PC-3 (cell line): ENCODE data around the gene NOP53. TPM values are rescaled to one million over a fixed set of nuclear protein-coding genes. Genes with fewer than 3 reads are reported as not detected.

ENCODE experiments used
- ATAC-seq: fragments of 200-7000 bp; cut with Tn5 transposase; 2 replicates; pipeline ENCODE4 v1.9.1; 2020; ENCODE audit warnings: mild to moderate bottlenecking, moderate library complexity
- BruUV-seq: library from RNA; stranded (reverse); fragments of 400-500 nt; replicated peaks from 2 replicates; lab custom pipeline; 2021; lab: Mats Ljungman, UMichigan
- CTCF ChIA-PET: fragments of 300-600 bp; sonication (Branson Sonifier 250); formaldehyde crosslinking; loops from one replicate; lab custom pipeline; 2022; ENCODE audit warnings: antibody characterized with exemption; lab: Charles Lee
- POLR2A ChIA-PET: fragments of 300-600 bp; sonication (Branson Sonifier 250); formaldehyde crosslinking; loops from one replicate; lab custom pipeline; 2022; ENCODE audit warnings: antibody characterized with exemption; ENCODE audit not compliant: unreplicated experiment; lab: Charles Lee
- DNase-seq: peaks from one replicate; pipeline ENCODE4 v3.0.0-alpha.2; 2015
- H2AFZ ChIP-seq: fragments of 300-600 bp; sonication (generic); 2 replicates; pipeline ENCODE4 v1.6.0; 2016; ENCODE audit warnings: antibody characterized with exemption, low read length
- H3F3A ChIP-seq: fragments of 300-600 bp; sonication (generic); one replicate; pipeline ENCODE4 v1.6.0; 2017; ENCODE audit warnings: antibody characterized with exemption, low read length, control low read depth, mild to moderate bottlenecking; ENCODE audit not compliant: unreplicated experiment
- H3K27ac ChIP-seq: fragments of 300-600 bp; sonication (generic); 2 replicates; pipeline ENCODE4 v1.5.1; 2016; ENCODE audit warnings: mild to moderate bottlenecking, low read length
- H3K27me3 ChIP-seq: fragments of 300-600 bp; sonication (generic); 2 replicates; pipeline ENCODE4 v1.6.1; 2016; ENCODE audit warnings: low read length, mixed read lengths
- H3K36me3 ChIP-seq: fragments of 300-600 bp; sonication (generic); 2 replicates; pipeline ENCODE4 v1.6.1; 2016; ENCODE audit warnings: low read depth, mixed run types, low read length, mixed read lengths
- H3K4me1 ChIP-seq: fragments of 300-600 bp; sonication (generic); 2 replicates; pipeline ENCODE4 v1.5.1; 2016; ENCODE audit warnings: low read length; ENCODE audit not compliant: insufficient read depth
- H3K4me2 ChIP-seq: fragments of 300-600 bp; sonication (generic); 2 replicates; pipeline ENCODE4 v1.6.0; 2016; ENCODE audit warnings: low read length
- H3K4me3 ChIP-seq: fragments of 300-600 bp; sonication (generic); 2 replicates; pipeline ENCODE4 v1.5.1; 2016; ENCODE audit warnings: mild to moderate bottlenecking, low read length, mixed read lengths
- H3K79me2 ChIP-seq: fragments of 300-600 bp; sonication (generic); 2 replicates; pipeline ENCODE4 v1.6.1; 2017; ENCODE audit warnings: low read length, mixed read lengths
- H3K9ac ChIP-seq: fragments of 300-600 bp; sonication (generic); 2 replicates; pipeline ENCODE4 v1.6.0; 2016; ENCODE audit warnings: mild to moderate bottlenecking, low read length
- H3K9me2 ChIP-seq: fragments of 300-600 bp; sonication (generic); replicated peaks from 2 replicates; pipeline ENCODE4 v1.6.1; 2016; ENCODE audit warnings: mixed run types, low read length, mixed read lengths
- H3K9me3 ChIP-seq: fragments of 300-600 bp; sonication (generic); 2 replicates; pipeline ENCODE4 v1.6.1; 2016; ENCODE audit warnings: low read length, mixed read lengths
- H4K20me1 ChIP-seq: fragments of 300-600 bp; sonication (generic); 2 replicates; pipeline ENCODE4 v1.6.1; 2016; ENCODE audit warnings: low read length, mixed read lengths
- EZH2 ChIP-seq: fragments of 300-600 bp; sonication (generic); IDR thresholded peaks from one replicate; pipeline ENCODE4 v1.6.1; 2017; ENCODE audit warnings: antibody characterized with exemption, mild to moderate bottlenecking, low read length; ENCODE audit not compliant: unreplicated experiment
- EZH2phosphoT487 ChIP-seq: fragments of 300-600 bp; sonication (generic); IDR thresholded peaks from 2 replicates; pipeline ENCODE4 v1.6.1; 2018; ENCODE audit warnings: mild to moderate bottlenecking, antibody characterized with exemption, low read length, borderline replicate concordance
- intact Hi-C: fragments of 100-400 bp; cut with micrococcal nuclease; formaldehyde crosslinking; loops from 2 replicates; pipeline ENCODE4 v1.9.0; 2023
- total RNA-seq: library from RNA; depleted of rRNA; stranded (reverse); fragments of >200 nt; gene quantifications from 2 replicates; pipeline ENCODE4 v1.2.3, GENCODE V29; 2014
- TF ChIP-seq, protein P1 (sequence below): fragments of 300-600 bp; sonication (generic); conservative IDR thresholded peaks from 2 replicates; pipeline ENCODE4 v1.5.1; 2017; ENCODE audit warnings: antibody characterized with exemption, low read depth, mild to moderate bottlenecking, low read length

Gene NOP53
- total RNA-seq, 1 experiment from 2014 or later, result 61.5 TPM

DNA sequence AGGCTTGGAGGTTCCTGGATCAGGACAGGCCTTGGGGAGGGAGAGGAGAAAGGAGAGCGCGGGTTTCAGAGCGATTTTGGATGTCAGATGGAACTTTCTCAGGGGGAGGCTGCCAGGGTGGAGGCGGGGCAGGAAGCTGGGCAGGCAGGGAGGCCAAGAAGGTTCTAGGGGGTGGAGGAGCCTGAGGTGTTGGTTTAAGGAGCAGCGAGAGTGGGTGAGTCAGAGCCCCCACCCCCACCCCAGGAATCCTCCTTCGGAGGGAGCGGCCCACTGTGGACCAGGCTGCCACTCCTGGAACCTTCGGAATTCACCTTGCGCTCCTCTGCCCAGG lies 15.9 kb upstream of the NOP53 start:
- H4K20me1 ChIP-seq, result no peaks in the 10 kb centered on the region
- H2AFZ ChIP-seq, result peak overlapping the region; percentile 73
- peak overlapping the region; percentile 96 for H3K4me2 ChIP-seq
- POLR2A ChIA-PET, result interaction anchor here (0.6 kb wide), 1 partner anchor 757 kb away, joined by 4 read pairs; no protein-coding TSS in a partner anchor
- peak overlapping the region; percentile 100 for H3K27ac ChIP-seq
- H3K9me3 ChIP-seq, result no peaks in the 10 kb centered on the region
- CTCF ChIA-PET, result no interaction called here
- DNase-seq (peak; percentile 89), ATAC-seq (peak; percentile 84)
- no TSS peak for BruUV-seq
- intact Hi-C loops, result loop anchor here (2.0 kb wide), 1 partner anchor 13 kb away; no protein-coding TSS in a partner anchor
- H3K27me3 ChIP-seq, result no peaks in the 10 kb centered on the region
- H3K9me2 ChIP-seq, result no peaks in the 10 kb centered on the region
- no peaks in the 10 kb centered on the region for H3K36me3 ChIP-seq
- peaks cover 16% of the 10 kb centered on the region for H3K4me1 ChIP-seq
- H3K4me3 ChIP-seq, result peak overlapping the region; percentile 74
- TF ChIP-seq EZH2phosphoT487, result no peak
- TF ChIP-seq, protein P1, sequence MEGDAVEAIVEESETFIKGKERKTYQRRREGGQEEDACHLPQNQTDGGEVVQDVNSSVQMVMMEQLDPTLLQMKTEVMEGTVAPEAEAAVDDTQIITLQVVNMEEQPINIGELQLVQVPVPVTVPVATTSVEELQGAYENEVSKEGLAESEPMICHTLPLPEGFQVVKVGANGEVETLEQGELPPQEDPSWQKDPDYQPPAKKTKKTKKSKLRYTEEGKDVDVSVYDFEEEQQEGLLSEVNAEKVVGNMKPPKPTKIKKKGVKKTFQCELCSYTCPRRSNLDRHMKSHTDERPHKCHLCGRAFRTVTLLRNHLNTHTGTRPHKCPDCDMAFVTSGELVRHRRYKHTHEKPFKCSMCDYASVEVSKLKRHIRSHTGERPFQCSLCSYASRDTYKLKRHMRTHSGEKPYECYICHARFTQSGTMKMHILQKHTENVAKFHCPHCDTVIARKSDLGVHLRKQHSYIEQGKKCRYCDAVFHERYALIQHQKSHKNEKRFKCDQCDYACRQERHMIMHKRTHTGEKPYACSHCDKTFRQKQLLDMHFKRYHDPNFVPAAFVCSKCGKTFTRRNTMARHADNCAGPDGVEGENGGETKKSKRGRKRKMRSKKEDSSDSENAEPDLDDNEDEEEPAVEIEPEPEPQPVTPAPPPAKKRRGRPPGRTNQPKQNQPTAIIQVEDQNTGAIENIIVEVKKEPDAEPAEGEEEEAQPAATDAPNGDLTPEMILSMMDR, result no peak
- TF ChIP-seq EZH2, result no peak
- H3K79me2 ChIP-seq, result no peaks in the 10 kb centered on the region
- H3K9ac ChIP-seq, result peak overlapping the region; percentile 96
- H3F3A ChIP-seq, result peaks cover 13% of the 10 kb centered on the region

- H3K36me3 ChIP-seq, result no peaks in the 10 kb centered on the region
- H2AFZ ChIP-seq, result peak overlapping the region; percentile 73
- peak overlapping the region; percentile 96 for H3K4me2 ChIP-seq
- H3K27me3 ChIP-seq, result no peaks in the 10 kb centered on the region
- peak; percentile 75 for ATAC-seq
- intact Hi-C loops, result loop anchor here (2.0 kb wide), 1 partner anchor 13 kb away; no protein-coding TSS in a partner anchor
- H3K27ac ChIP-seq, result peak overlapping the region; percentile 100
- TSS peak; percentile 87 for BruUV-seq
- ChIA-PET POLR2A (no interaction called here), CTCF (no interaction called here)
- peaks cover 13% of the 10 kb centered on the region for H3F3A ChIP-seq
- no peaks in the 10 kb centered on the region for H3K79me2 ChIP-seq
- no peaks in the 10 kb centered on the region for H3K9me2 ChIP-seq
- H3K4me1 ChIP-seq, result peaks cover 16% of the 10 kb centered on the region
- peak; percentile 80 for DNase-seq
- no peaks in the 10 kb centered on the region for H4K20me1 ChIP-seq
- H3K9ac ChIP-seq, result peak overlapping the region; percentile 96
- no peaks in the 10 kb centered on the region for H3K9me3 ChIP-seq
- peak overlapping the region; percentile 74 for H3K4me3 ChIP-seq
- TF ChIP-seq, protein P1, result no peak
- TF ChIP-seq EZH2phosphoT487 (no peak), EZH2 (no peak)
These were observed 15.4 kb upstream of the NOP53 start for GRCh38 chr19:47729799-47730520.

DNA sequence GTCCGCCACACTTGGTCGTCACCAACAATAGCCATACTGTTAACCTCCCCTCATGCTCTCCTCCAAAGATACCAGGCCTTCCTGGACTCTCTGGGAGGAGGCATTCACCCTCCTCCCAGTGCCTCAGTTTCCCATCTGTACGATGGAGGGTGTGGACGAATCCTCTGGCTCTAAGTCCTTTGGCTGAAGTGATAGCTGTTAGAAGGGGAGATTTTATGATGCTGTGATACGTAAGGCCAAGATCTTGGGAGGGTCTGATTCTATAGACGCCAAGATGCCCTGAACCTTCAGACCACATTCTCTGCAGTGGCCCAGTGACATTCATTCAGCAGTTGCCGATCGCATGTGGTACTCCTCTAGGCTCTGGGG lies 14.8 kb upstream of the NOP53 start:
- Histone ChIP-seq H3K9me3 (no peaks in the 10 kb centered on the region), H4K20me1 (no peaks in the 10 kb centered on the region), H3F3A (peaks cover 13% of the 10 kb centered on the region), H3K4me3 (0 out of 2 replicates have a peak overlapping the region, but pooled peaks have one; percentile 74), H3K9me2 (no peaks in the 10 kb centered on the region), H3K4me1 (peaks cover 16% of the 10 kb centered on the region), H3K79me2 (no peaks in the 10 kb centered on the region), H3K27me3 (no peaks in the 10 kb centered on the region), H3K4me2 (peak overlapping the region; percentile 41), H3K36me3 (no peaks in the 10 kb centered on the region), H2AFZ (no peak overlapping the region), H3K27ac (peak overlapping the region; percentile 100; the same call in 1 of the 2 replicates), H3K9ac (no peak overlapping the region)
- ChIA-PET POLR2A (no interaction called here), CTCF (no interaction called here)
- no peak for DNase-seq
- BruUV-seq, result no TSS peak
- intact Hi-C loops, result no loop called here
- no peak for ATAC-seq
- TF ChIP-seq, protein P1, result no peak
- TF ChIP-seq EZH2phosphoT487 (no peak), EZH2 (no peak)
